HepG2 (cell line): ENCODE measurements around the gene LDLRAP1. TPM values are rescaled to one million over a fixed set of nuclear protein-coding genes. Genes with fewer than 3 reads are reported as not detected.

ENCODE experiments used
- ARID4A ChIP-seq: sonication (generic); formaldehyde crosslinking; IDR thresholded peaks from 2 replicates; pipeline ENCODE4 v1.5.0; 2020; ENCODE audit warnings: mild to moderate bottlenecking, missing genetic modification reagents, borderline replicate concordance
- ERF ChIP-seq: IDR thresholded peaks from 2 replicates; pipeline ENCODE4 v1.6.1; 2018; ENCODE audit warnings: missing biosample characterization, missing genetic modification reagents
- FOXA1 ChIP-seq, 2 experiments: fragments of 450-650 bp in 1 of 2; sonication (generic) in 1 of 2; formaldehyde crosslinking in 1 of 2; IDR thresholded peaks; 2 replicates each; pipeline versions ENCODE4 v1.4.0 to v1.6.1; 2016 to 2020; ENCODE audit warnings: missing genetic modification reagents in 1 of 2
- KAT8 ChIP-seq: IDR thresholded peaks from 2 replicates; pipeline ENCODE4 v1.6.1; 2016; ENCODE audit warnings: missing genetic modification reagents, missing compliant biosample characterization
- MIXL1 ChIP-seq: IDR thresholded peaks from 2 replicates; pipeline ENCODE4 v1.6.1; 2016
- MTF2 ChIP-seq: sonication (generic); formaldehyde crosslinking; IDR thresholded peaks from 2 replicates; pipeline ENCODE4 v1.5.0; 2020; ENCODE audit warnings: missing genetic modification reagents, borderline replicate concordance
- NR1H2 ChIP-seq: sonication (generic); formaldehyde crosslinking; IDR thresholded peaks from 2 replicates; pipeline ENCODE4 v1.8.1; 2022; ENCODE audit warnings: low read depth, missing genetic modification reagents, borderline replicate concordance
- SOX13 ChIP-seq, 3 experiments: fragments of 450-650 bp in 1 of 3; sonication (generic) in 1 of 3; formaldehyde crosslinking in 1 of 3; IDR thresholded peaks in 2 of 3; conservative IDR thresholded peaks in 1 of 3; 2 replicates each; pipeline versions ENCODE4 v1.5.0 to v1.6.1; 2016 to 2020; ENCODE audit warnings: antibody characterized with exemption in 1 of 3, mild to moderate bottlenecking in 1 of 3, missing compliant biosample characterization in 1 of 3, missing genetic modification reagents in 1 of 3, moderate library complexity in 1 of 3
- ZNF3 ChIP-seq: IDR thresholded peaks from 2 replicates; pipeline ENCODE4 v1.7.0; 2017; ENCODE audit warnings: inconsistent platforms
- ZNF543 ChIP-seq: sonication (generic); formaldehyde crosslinking; IDR thresholded peaks from 2 replicates; pipeline ENCODE4 v1.4.0; 2020; ENCODE audit warnings: mild to moderate bottlenecking, missing genetic modification reagents
- ZNF644 ChIP-seq: IDR thresholded peaks from 2 replicates; pipeline ENCODE4 v1.6.1; 2016; ENCODE audit warnings: low read depth
- polyA plus RNA-seq, 8 experiments: library from polyadenylated mRNA; depleted of rRNA in 3 of 8; stranded (reverse) in 7 of 8; unstranded in 1 of 8; fragments of >200 nt; fragmentation: Illumina TruSeq in 4 of 8; extraction: Trizol in 4 of 8; gene quantifications; 2 replicates each; pipeline versions ENCODE4 v1.2.1 to v1.2.3, GENCODE V29; 2011 to 2016; ENCODE audit warnings: low read depth in 4 of 8, missing spikeins in 1 of 8, mixed read lengths in 1 of 8; ENCODE audit not compliant: insufficient read depth in 1 of 8
- total RNA-seq, 5 experiments: library from RNA; depleted of rRNA; stranded (reverse); fragments of >200 nt; fragmentation: Illumina TruSeq; extraction: Trizol; gene quantifications; 2 replicates each; pipeline ENCODE4 v1.2.3, GENCODE V29; 2016; ENCODE audit warnings: low read depth in 1 of 5
- TF ChIP-seq, protein P1 (sequence below): sonication (generic); formaldehyde crosslinking; IDR thresholded peaks from 2 replicates; pipeline ENCODE4 v1.4.0; 2020; ENCODE audit warnings: missing genetic modification reagents, low read depth, mild to moderate bottlenecking, borderline replicate concordance
- TF ChIP-seq, protein P2 (sequence below): sonication (generic); formaldehyde crosslinking; IDR thresholded peaks from 2 replicates; pipeline ENCODE4 v1.5.1; 2020; ENCODE audit warnings: missing genetic modification reagents, mild to moderate bottlenecking, borderline replicate concordance
- TF ChIP-seq, protein P3 (sequence below): sonication (generic); formaldehyde crosslinking; IDR thresholded peaks from 2 replicates; pipeline ENCODE4 v1.4.0; 2020; ENCODE audit warnings: mild to moderate bottlenecking, missing genetic modification reagents, borderline replicate concordance

The LDLRAP1 gene
- total and polyA plus RNA-seq, 2 of the 13 experiments (the other 11 are each of a cell fraction or from before 2014, with no cell fraction given): 7.2 to 12.1 TPM

DNA sequence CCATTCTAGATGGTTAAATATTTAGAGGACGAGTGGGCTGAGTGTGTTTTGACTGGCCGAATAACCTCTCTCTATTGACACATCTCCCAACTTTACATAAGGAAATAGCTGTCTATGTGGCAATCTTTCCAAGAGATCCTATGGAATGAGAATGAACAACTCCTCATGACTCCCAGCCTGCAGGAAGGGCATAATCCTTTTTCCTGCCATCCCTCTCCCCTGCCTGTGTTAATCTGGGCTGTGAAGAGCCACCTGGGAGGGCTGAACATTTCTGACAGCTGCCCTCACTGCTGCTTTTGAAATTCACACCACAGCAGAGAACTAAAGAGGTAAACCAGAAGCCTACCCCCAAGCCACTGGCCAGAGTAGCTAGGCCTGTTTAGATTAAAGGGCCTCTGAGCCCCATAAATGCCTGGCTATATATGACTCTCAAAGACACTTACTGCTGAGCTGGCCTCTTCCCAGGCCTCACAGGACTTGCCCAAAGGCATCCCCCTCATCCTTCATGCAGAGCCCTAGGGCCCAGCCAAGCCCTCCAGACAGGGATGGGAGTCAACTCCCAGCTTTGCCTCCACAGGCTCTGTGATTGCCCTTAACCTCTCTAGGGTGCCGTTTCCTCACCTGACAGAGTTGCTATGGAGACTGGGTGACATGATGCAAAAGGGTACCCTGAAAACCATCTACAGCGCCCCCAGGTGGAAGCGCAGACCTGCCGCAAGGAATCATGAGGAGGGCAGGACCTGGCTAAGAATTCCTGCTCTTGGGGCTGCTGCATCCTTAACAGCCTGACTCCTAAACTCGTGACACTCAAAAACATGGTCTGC lies 42.0 kb upstream of the LDLRAP1 start (continued):
- peak; percentile 49; the same call in 1 of the 2 replicates for TF ChIP-seq ZNF644 (CRISPR knock-in tag)
- TF ChIP-seq ERF (CRISPR knock-in tag): 0 out of 2 replicates have a peak, but pooled peaks have one; percentile 51
- peak; percentile 45; the same call in 1 of the 2 replicates for TF ChIP-seq ARID4A
- 0 out of 2 replicates have a peak, but pooled peaks have one; percentile 48 for TF ChIP-seq ZNF3 (CRISPR knock-in tag)
- peak; percentile 49; the same call in 1 of the 2 replicates for TF ChIP-seq MIXL1 (CRISPR knock-in tag)
- TF ChIP-seq FOXA1 (IDR thresholded peaks at IDR 0.05): peak; percentile 54; the same call in 1 of the 2 replicates
- TF ChIP-seq FOXA1 (CRISPR knock-in tag; IDR thresholded peaks at IDR 0.05): peak; percentile 88
- TF ChIP-seq ZNF543 (CRISPR knock-in tag): no peak
- no peak for TF ChIP-seq NR1H2
- no peak for TF ChIP-seq SOX13 (IDR thresholded peaks at IDR 0.05)
- peak in 1 of 2 experiments; percentile 28; a peak in 1 of 4 replicates for TF ChIP-seq SOX13 (CRISPR knock-in tag; conservative IDR thresholded peaks at IDR 0.05 in 1 of 2, IDR thresholded peaks at IDR 0.05 in 1 of 2)
- TF ChIP-seq, protein P1, sequence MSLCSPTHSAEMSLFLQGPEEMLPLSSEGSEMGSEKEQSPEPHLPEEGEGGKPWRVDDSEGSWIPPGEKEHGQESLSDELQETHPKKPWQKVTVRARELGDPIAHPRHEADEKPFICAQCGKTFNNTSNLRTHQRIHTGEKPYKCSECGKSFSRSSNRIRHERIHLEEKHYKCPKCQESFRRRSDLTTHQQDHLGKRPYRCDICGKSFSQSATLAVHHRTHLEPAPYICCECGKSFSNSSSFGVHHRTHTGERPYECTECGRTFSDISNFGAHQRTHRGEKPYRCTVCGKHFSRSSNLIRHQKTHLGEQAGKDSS (CRISPR knock-in tag): no peak
- 0 out of 2 replicates have a peak, but pooled peaks have one; percentile 26 for TF ChIP-seq KAT8 (CRISPR knock-in tag)
- TF ChIP-seq, protein P2, sequence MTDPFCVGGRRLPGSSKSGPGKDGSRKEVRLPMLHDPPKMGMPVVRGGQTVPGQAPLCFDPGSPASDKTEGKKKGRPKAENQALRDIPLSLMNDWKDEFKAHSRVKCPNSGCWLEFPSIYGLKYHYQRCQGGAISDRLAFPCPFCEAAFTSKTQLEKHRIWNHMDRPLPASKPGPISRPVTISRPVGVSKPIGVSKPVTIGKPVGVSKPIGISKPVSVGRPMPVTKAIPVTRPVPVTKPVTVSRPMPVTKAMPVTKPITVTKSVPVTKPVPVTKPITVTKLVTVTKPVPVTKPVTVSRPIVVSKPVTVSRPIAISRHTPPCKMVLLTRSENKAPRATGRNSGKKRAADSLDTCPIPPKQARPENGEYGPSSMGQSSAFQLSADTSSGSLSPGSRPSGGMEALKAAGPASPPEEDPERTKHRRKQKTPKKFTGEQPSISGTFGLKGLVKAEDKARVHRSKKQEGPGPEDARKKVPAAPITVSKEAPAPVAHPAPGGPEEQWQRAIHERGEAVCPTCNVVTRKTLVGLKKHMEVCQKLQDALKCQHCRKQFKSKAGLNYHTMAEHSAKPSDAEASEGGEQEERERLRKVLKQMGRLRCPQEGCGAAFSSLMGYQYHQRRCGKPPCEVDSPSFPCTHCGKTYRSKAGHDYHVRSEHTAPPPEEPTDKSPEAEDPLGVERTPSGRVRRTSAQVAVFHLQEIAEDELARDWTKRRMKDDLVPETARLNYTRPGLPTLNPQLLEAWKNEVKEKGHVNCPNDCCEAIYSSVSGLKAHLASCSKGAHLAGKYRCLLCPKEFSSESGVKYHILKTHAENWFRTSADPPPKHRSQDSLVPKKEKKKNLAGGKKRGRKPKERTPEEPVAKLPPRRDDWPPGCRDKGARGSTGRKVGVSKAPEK (CRISPR knock-in tag): no peak
- TF ChIP-seq, protein P3, sequence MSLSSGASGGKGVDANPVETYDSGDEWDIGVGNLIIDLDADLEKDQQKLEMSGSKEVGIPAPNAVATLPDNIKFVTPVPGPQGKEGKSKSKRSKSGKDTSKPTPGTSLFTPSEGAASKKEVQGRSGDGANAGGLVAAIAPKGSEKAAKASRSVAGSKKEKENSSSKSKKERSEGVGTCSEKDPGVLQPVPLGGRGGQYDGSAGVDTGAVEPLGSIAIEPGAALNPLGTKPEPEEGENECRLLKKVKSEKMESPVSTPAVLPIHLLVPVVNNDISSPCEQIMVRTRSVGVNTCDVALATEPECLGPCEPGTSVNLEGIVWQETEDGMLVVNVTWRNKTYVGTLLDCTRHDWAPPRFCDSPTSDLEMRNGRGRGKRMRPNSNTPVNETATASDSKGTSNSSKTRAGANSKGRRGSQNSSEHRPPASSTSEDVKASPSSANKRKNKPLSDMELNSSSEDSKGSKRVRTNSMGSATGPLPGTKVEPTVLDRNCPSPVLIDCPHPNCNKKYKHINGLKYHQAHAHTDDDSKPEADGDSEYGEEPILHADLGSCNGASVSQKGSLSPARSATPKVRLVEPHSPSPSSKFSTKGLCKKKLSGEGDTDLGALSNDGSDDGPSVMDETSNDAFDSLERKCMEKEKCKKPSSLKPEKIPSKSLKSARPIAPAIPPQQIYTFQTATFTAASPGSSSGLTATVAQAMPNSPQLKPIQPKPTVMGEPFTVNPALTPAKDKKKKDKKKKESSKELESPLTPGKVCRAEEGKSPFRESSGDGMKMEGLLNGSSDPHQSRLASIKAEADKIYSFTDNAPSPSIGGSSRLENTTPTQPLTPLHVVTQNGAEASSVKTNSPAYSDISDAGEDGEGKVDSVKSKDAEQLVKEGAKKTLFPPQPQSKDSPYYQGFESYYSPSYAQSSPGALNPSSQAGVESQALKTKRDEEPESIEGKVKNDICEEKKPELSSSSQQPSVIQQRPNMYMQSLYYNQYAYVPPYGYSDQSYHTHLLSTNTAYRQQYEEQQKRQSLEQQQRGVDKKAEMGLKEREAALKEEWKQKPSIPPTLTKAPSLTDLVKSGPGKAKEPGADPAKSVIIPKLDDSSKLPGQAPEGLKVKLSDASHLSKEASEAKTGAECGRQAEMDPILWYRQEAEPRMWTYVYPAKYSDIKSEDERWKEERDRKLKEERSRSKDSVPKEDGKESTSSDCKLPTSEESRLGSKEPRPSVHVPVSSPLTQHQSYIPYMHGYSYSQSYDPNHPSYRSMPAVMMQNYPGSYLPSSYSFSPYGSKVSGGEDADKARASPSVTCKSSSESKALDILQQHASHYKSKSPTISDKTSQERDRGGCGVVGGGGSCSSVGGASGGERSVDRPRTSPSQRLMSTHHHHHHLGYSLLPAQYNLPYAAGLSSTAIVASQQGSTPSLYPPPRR (CRISPR knock-in tag): peak; percentile 40; the same call in 1 of the 2 replicates
- no peak for TF ChIP-seq MTF2 (CRISPR knock-in tag)
